GM12892 (cell line): ENCODE data around the gene TNFRSF19.

Experiments
- DNase-seq: peaks from one replicate; pipeline ENCODE4 v3.0.0; 2011; ENCODE audit not compliant: insufficient read length
- FAIRE-seq: peaks from 2 replicates; lab custom pipeline; 2011; peaks lifted over from hg19 to GRCh38; lab: Jason Lieb, UNC
- POLR2A ChIP-seq: IDR thresholded peaks from 2 replicates; pipeline ENCODE4 v1.6.1; 2011; ENCODE audit warnings: low read depth, low read length, control low read depth
- POLR2AphosphoS5 ChIP-seq: IDR thresholded peaks from 2 replicates; pipeline ENCODE4 v1.6.1; 2011; ENCODE audit warnings: low read depth, low read length, control low read depth
- TAF1 ChIP-seq: IDR thresholded peaks from 2 replicates; pipeline ENCODE4 v1.6.1; 2011; ENCODE audit warnings: low read depth, mild to moderate bottlenecking, control low read depth, low read length, borderline replicate concordance

TNFRSF19 gene

DNA sequence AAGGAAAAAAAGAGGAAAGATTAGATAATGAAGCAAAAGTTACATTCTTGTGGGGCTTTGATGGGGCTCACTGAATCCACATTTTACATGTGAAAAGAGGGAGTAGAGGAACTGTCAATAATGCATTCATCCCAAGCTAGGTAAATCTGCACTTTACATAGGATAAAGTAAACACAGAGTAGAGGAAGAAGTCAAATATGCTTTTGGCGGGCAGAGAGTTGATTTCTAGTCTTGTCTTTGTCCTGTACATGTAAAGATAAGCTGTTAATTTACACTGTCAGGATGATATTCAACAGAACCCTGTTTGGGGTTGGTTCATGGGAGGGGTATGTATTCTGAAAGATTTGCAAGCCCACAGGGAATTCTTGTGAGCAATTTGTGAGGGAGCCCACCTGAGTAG is 18.0 kb upstream of the TNFRSF19 start:
- DNase-seq = no peak
- TF ChIP-seq POLR2A = no peak
- no peak for TF ChIP-seq TAF1
- TF ChIP-seq POLR2AphosphoS5 = no peak
- peak; percentile 9 for FAIRE-seq

DNA sequence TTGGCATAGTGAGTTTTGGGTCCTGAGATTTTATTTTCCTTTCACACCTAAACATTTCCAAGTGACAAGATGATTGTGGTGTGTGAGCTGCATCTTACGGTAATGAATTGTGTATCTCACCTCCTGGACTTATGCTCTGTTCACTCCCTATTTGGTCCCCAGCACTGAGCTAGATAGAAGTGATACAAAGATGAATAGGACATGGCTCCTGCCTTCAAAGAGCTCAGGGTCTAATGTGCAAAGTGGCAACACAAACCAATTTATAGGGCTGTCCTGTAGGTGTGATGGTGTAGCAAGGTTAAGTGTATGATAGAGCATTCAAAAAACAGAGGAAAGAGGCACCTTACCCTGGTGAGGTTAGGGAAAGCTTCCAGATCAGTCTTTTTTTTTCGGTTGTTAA is 17.6 kb upstream of the TNFRSF19 start:
- DNase-seq = no peak
- no peak for FAIRE-seq
- TF ChIP-seq POLR2A (no peak), TAF1 (no peak), POLR2AphosphoS5 (no peak)

DNA sequence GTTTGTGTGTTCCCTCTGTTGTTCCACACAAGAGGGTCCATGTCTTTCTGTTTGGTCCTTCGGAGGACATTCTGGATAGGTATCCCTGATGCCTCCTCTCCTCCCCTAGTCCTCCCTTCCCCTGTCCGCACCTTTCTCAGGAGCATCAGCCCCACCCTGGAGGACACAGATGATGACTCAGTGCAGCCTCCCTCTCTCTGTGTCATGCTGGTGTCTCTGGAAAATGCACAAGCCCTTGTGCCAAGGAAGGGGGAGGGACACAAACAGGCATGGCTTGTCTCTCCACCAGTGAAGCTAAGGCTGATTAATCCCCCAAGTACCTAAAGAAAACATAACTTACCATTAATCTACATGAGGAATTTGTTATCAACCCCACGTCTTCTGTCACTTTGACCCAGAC is 16.2 kb upstream of the TNFRSF19 start:
- FAIRE-seq (no peak), DNase-seq (no peak)
- no peak for TF ChIP-seq TAF1
- TF ChIP-seq POLR2AphosphoS5 = no peak
- TF ChIP-seq POLR2A = no peak

DNA sequence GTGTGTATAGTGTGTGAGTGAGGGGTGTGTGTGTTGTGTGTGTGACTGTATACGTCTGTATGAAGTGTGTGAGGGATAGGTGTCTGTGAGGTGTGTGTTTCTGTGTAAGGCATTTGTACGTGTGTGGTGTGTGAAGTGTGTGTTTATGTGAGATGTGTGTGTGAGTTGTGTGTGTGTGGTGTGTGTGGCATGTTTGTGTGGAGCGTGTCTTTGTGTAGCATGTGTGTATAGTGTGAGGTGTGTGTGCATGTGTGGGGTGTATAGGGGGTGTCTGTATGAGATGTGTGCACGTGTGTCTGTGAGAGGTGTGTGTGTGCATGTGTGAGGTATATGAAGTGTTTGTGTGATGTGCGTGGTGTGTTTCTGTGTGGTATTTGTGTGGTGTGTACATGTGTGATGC is 13.2 kb upstream of the TNFRSF19 start:
- no peak for DNase-seq
- TF ChIP-seq POLR2AphosphoS5 = no peak
- TF ChIP-seq POLR2A = no peak
- no peak for TF ChIP-seq TAF1
- no peak for FAIRE-seq

DNA sequence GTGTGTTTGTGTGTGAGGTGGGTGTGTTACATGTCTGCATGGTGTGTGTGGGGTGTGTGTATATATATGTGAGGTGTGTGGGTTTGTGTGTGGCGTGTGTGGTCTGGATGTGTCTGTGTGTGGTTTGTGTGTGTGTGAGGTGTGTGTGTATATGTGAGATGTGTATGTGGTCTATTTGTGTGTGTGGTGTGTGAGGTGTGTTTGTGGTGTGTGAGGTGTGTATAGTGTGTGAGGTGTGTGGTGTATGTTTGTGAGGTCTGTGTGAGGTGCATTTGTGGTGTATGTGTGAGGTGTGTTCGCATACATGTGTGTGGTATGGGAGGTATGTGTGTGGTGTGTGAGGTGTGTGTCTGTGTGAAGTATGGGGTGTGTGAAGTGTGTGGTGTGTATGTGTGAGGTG is 12.5 kb upstream of the TNFRSF19 start:
- peak; percentile 56 for FAIRE-seq
- TF ChIP-seq POLR2A (no peak), TAF1 (no peak), POLR2AphosphoS5 (no peak)
- no peak for DNase-seq

DNA sequence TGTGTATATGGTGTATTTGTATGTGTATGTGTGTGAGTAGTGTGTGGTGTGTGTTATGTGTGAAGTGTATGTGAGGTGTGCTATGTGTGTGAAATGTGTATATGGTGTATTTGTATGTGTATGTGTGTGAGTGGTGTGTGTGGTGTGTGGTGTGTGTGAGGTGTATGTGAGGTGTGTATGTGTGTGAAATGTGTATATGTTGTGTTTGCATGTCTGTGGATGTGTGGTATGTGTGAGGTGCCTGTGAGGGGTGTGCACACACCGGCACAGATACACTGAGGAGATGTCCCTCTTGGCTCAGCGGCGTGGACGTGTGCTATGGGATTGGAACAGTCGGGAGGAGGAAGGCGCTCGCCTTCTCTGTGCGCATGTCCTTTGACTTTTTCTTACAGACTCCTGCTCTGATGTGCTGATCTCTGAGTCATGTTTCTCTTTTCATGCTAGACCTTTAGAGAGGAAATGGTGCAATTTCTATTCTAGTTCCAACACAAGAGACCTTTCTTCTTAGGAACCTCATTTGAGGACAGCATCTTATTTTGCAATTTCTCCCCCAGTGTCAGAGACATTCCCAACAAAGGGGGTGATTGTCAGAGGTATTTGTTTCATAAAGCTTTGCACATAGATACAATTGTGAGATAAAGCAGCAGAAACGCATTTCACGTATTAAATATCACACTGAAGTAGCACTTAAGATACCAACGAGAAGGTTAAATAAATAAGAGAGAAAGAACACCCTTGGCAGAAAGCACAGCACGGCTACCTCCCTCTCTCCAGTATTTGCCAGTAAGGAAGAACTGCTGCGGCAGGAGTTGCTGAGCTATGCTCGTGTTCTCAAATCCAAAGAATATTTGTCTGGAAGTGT is 11.3 kb upstream of the TNFRSF19 start:
- TF ChIP-seq POLR2A (no peak), TAF1 (no peak), POLR2AphosphoS5 (no peak)
- DNase-seq (no peak), FAIRE-seq (no peak)

DNA sequence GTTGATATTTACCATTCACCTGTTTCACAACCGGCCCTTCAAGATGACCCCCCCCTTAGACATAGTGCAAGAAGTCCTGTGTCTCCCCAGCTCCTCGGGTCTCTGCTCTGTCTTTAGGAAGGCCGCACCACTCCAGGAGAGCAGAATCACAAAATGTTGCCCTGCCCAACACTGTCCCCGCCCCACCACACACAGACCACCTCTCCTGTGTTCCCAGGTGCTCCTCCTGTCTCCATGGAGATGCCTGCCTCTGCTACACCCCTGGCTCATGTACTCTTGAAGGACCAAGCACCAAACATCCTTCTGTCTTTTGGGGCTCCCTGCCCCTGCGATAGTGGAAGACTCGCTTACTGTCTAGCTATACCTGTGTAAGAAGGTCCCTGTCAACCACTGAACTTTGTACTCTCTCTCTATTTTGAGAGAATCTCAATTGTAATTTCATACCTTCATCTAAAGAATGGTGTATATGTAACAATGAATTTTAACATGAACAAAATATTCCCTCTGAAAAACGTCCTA is 9.6 kb upstream of the TNFRSF19 start:
- DNase-seq (no peak), FAIRE-seq (no peak)
- TF ChIP-seq TAF1 (no peak), POLR2AphosphoS5 (no peak; the same call in 1 of the 2 replicates), POLR2A (no peak)

DNA sequence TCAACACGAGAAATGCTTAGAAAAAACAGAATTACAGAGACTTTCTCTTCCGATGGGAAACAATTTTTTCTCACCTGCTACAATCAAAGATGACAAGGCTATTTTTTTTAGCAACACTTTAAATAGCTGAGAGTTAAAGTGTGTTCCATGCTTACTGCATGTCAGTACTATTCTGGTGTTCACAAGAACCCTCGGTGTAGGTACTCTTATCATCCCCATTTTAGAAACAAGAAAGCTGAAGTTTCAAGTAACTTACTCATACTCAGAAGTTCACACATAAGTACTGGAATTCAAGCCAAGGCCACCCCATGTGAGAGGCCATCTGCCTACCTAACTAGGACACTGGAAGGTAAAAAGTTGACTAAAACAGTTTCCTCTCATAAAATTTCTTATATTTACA is 9.0 kb upstream of the TNFRSF19 start:
- no peak for DNase-seq
- peak; percentile 67 for FAIRE-seq
- TF ChIP-seq POLR2AphosphoS5 = no peak

DNA sequence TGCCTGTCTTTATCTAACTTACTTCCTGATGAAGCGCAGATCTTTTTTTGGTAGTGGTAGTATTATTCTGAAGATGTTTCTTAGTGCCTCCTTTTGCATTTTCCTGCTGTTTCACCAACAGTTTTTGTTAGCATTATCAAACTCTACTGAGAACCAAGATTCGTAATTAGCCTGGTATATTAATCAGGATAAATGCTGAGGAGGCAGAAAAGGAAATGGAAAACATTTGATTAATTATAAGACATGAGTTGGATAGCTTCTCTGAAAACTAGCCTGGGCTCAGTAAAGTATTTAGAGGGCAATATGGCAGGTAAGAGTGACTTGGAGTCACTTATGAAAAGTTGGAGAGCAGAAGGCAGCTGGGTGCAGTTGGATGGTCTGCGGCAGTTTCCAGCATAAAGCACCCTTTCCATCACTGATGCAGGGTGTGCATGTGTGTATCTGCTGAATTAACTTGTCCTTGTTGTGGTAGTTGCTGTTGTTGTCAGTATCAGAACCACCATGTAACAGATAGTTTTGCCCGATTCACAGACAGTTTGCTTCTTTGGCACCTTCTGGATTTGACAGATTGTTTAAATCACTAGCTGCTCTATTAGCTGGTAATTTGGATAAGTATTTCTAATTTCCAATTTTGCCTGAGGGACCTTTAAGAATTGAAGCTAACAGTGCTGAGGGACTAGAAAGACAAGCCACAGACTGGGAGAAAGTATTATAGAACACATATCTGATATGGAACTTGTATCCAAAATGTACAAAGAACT is 6.9 kb upstream of the TNFRSF19 start:
- DNase-seq (no peak), FAIRE-seq (no peak)
- no peak for TF ChIP-seq TAF1
- no peak for TF ChIP-seq POLR2A
- TF ChIP-seq POLR2AphosphoS5 = no peak

DNA sequence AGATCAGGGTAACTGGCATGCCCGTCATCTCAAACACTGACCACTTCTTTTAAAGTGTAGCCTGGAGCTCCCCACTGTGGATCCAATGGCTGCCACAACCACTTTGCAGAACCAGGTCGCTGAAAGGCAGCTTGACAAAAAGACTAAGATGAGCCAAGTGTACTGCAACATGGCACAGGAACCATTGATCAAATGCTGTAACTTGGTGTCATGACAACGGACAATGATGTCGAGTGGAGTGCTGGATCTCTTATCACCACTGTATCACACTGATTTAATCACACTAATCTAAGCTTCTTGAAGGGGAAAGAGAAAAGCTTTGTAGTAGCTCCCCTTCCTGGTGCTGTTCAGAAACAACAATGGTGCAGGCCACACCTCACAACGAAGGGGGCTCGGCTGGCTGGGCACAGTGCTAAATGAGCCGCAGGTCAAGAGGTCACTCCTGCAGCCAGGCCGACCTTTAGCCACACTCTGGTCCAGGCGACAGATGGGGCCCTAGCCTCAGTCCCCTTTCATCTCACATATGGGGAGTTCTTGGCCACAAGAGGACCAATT is 2.2 kb upstream of the TNFRSF19 start:
- TF ChIP-seq POLR2AphosphoS5 (no peak), POLR2A (no peak), TAF1 (no peak)
- DNase-seq (no peak), FAIRE-seq (peak; percentile 53)

DNA sequence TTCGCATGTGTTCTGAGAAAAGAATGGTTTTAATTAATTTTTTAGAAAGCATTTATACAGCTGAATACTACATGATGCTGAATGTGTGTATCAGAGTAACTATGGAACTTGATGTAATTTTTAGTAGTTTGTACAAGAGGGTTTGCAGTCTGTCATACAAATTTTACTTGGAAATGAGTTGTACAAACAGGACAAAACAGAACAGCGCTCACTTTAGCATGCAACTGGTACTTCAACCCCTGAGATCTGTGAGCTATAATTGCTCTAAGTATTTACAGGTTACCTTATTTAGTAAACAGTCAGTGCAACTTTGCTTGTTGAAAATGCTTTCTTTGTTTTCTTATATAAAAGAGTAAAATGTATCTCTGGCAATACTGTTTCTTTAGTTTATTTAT is 706 bp downstream of the TNFRSF19 start:
- FAIRE-seq = peak; percentile 91
- TF ChIP-seq POLR2A (peak; percentile 21; the same call in 1 of the 2 replicates), TAF1 (no peak)
- DNase-seq = no peak
